Tracheal epithelial cell (primary cell): ENCODE results near the gene SMIM11. TPM values are rescaled to one million over a fixed set of nuclear protein-coding genes. Genes with fewer than 3 reads are reported as not detected.

Experiments
- total RNA-seq: library from RNA; depleted of rRNA; stranded (reverse); fragments of >200 nt; gene quantifications from 2 replicates; pipeline ENCODE4 v1.2.1, GENCODE V29; 2014

Gene SMIM11, protein sequence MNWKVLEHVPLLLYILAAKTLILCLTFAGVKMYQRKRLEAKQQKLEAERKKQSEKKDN
- 2.1 and 11.8 TPM in 2 replicates for total RNA-seq

GRCh38 chr21:34374940-34375618 lies at the start of gene SMIM11:
Gene SMIM11 (plus strand): TSS chr21:34375507. CDS start chr21:34379505, 3,998 bp downstream.

DNA sequence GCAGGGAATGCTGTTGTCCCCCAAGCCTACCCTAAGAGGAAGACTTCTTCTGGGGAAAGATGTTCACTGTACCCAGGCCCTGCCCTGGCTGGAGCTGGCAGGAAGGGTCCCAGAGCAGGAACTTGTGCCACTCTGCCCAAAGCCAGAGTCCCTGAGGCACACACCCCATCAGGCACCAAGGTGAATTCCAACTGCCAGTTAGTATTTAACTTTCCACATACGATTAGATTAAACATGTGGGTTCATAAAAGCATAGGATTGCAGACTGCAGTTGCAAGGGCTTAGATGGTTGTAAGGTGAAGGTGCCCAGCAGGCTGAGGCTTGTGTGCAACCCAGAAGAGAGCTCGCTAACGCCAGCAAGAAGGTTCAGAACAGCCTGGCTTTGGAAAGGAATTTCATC lies 11.6 kb upstream of the SMIM11 start, which contains the start of gene KCNE2:
TSS of gene KCNE2 (plus strand) at position 274 of the 400 bp plus-strand sequence. CDS start 6,473 bp downstream, outside the sequence.

GRCh38 chr21:34423805-34424204 lies 48.5 kb downstream of the SMIM11 start, which contains the start of gene SMIM34:
Gene SMIM34 (minus strand): TSS chr21:34423951. CDS start chr21:34423839, 112 bp downstream.

Other genes with a start within 250 kb of the SMIM11 start
- not detected in 2 replicates for gene KCNE2, start 11.5 kb upstream of the SMIM11 start, total RNA-seq
- gene SMIM34, start 48.4 kb downstream of the SMIM11 start, total RNA-seq: 0.24 TPM in 1 of 2 replicates, not detected in the other
- gene KCNE1, start 136.7 kb downstream of the SMIM11 start, total RNA-seq: under 0.01 TPM in 1 of 2 replicates, not detected in the other
- 17.5 and 85.5 TPM in 2 replicates for gene RCAN1, start 239.6 kb downstream of the SMIM11 start, total RNA-seq